ENCODE results near the gene ERBB4.
"Not testable (repeated sequence)": the region's sequence is repeated elsewhere in the genome, so short reads cannot be mapped to it uniquely, and the experiment has no call there.

ERBB4 gene

DNA sequence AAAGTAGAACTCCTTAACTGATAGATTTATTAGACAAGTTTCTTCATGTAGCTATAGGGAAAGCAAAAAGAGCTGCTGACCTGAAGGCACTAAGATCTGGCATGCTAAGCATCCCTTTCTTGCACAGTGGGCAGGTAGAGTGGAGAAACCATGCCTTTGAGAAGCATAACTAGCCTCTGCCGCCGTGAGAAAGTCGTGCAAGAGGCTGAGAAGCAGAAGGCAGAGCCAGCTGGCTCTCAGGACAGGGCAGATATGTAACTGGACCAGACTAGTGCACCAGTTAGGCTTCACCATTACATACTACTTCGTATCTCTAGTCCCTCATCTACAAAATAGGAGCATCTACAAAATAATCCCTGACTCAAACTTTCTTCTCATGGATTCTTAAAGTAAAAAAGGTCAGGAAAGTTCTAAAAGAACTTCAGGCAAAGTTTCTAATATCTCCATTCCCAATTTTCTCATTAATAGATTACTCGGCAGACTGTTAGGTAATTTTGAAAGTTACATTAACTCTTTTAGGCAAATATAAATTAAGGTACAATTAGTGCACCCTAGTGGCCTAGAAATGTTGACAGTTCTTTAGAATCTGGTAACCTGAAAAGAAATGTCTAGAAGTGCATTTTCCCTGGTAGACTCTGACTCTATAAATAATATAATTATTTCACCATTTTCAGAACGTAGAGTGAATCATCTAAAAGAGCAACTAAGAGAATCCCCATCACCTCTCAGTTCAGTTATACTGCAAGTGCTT, 10.3 kb downstream of the ERBB4 start:
- FAIRE-seq, result no peak

DNA sequence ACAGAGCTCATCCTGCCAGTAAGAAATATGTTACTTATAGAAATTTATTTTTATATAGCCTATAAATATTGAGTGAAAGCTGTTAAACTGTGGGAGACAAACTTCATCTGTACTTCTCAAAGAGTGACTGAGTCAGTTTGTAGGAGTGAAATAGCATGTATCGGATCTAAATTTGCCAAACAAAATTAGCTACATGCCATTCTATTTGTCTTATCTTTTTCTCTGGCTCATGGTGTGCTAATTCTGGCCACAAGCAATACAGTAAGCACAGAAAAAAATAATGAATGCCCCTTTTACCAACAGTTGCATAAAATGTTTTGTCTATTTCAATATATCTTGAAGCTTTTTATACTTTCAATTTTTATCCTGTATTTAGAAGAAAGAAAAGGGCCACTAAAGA, 12.5 kb downstream of the ERBB4 start:
- no peak for FAIRE-seq

DNA sequence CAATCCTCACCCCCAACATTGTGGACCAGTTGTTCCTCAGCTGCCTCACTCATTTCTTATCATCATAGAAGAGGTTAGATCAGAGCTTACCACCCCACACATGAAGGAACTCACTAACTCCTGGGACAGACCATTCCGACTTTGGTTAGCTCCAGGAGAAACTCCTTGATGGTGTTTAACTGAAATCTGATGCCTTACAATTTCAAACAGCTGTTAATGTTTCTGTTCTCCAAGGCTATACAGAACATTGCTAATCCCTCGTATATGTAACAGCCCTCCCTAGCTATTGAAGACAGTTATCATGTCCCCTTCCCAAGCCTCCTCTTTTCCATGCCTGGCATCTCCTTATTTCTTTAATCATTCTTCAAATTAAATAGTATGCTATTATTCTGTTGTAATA, 14.8 kb downstream of the ERBB4 start:
- FAIRE-seq, result no peak

DNA sequence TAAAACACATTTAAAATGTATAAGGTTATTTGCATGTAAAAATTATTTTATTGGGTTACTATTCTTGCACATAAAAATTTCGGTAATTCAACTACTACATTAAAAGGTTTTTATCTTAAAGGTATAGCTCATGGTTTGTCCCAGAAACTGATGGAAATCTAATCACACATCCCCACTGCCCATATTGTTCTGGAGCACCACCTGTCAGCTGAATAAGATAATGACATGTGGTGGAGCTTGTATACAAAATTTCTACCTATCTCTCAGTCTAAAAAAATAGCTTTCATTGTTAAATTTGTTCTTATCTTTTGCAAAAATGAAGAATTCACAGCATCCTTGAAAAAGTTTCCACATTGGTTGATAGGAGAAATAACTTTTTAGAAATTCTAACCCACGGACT, 18.3 kb downstream of the ERBB4 start:
- FAIRE-seq, result no peak

DNA sequence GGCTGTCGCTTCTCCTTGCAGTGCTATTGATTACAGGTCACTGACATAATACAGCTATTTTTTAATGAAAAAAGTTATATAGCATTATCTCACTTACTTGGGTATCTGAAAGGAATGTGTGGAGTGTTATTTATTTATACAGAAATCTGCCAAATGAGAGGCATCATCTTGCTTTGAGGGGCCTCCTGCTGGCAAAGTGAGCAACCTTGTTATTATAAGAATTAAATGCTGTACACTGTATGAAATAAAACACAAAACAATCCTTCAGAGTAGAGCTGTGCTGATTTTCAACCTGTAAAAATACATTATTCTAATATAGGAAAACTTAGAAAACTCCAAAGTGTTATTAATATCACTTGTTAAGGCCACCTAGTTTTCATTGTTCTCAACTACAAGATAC, 20.9 kb downstream of the ERBB4 start:
- FAIRE-seq, result no peak

- FAIRE-seq, result no peak
These were observed 33.0 kb downstream of the ERBB4 start for GRCh38 chr2:212505586-212505985.

- no peak for FAIRE-seq
These were observed 43.6 kb downstream of the ERBB4 start for GRCh38 chr2:212495046-212495445.

- no peak for FAIRE-seq
These were observed 44.1 kb downstream of the ERBB4 start for GRCh38 chr2:212494418-212495020.

GRCh38 chr2:212489719-212490346, 48.8 kb downstream of the ERBB4 start:
- FAIRE-seq, result no peak

- FAIRE-seq, result no peak
These were observed 50.0 kb downstream of the ERBB4 start for GRCh38 chr2:212488611-212489010.

DNA sequence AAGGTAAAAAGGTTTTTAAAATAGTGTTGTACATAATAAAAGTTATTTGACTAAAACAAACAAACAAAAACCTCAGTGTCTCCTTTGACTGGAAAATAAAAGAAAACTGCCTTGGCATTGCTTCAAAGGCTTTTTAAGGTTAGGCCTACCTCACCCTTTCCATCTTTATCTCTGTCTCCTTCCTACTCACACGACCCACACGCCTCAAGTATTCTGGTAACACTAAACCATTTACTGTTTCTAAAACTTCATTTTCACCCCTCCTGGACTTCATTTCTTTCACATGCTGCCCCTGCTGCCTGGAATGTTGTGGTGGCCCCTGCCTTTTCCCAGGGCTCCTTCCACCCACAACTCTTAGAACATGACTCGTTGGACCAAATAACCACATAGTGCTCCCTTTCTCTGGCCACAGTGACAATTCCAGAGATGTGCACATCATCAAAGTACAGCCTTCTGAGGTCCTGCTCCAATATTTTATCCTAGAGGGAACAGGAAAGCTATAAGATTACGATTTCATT, 54.0 kb downstream of the ERBB4 start:
- FAIRE-seq, result no peak

DNA sequence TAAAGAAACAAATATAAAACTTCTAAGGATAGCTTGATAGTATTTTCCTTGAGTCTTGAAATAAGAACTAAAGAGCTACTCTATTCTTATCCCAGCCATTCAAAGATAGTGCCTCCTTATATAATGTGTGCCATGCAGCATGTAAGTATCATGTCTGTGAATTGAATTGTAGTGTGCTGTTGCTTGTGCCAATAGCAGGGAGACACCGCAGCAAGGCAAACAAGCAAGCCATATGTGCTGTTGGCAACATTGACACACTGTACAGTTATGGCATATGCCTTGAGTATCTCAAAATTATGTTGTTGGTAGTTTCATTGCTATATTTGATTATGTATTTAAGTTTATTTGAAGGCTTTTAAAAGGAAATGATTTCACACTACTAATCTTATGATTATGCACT, 58.2 kb downstream of the ERBB4 start:
- FAIRE-seq, result no peak

DNA sequence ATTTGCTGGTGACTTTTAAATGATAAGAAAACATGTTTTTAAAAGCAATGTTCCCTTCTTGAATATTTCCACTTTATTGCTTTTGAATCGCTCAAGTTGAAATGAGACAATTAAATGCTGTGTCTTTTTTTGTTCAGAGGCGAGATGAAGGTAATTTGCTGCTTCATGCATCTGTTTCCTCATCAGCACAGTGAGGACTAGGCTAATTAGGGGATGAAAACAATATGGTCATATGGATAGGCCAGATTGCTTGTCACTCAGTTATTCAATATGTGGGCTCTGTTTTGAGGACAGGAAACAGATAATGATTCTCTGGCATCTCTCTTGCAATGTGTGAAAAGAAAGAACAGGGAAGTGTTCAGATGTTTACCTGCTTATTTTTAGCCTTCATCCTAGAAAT, 61.0 kb downstream of the ERBB4 start:
- FAIRE-seq, result no peak

DNA sequence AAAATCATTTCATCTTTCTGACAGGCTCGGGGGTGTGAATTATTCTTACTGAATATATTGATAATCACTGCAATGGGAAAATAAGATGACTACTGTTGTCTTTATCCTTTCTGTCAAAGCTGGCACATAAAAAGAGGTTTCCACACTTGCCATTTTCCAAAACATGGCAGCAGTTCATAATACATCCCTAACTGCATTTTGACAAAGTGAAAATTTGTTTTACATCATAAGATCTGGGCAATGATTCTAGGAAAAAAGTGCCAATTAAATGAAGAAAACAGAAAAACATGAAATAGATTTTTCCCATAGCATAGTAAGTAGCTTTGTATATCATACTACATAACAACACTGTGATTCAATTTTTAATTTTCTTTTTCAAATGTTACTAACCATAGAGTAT, 65.4 kb downstream of the ERBB4 start:
- FAIRE-seq, result no peak

- not testable (repeated sequence) for FAIRE-seq
These were observed 71.1 kb downstream of the ERBB4 start for GRCh38 chr2:212467551-212467950.

DNA sequence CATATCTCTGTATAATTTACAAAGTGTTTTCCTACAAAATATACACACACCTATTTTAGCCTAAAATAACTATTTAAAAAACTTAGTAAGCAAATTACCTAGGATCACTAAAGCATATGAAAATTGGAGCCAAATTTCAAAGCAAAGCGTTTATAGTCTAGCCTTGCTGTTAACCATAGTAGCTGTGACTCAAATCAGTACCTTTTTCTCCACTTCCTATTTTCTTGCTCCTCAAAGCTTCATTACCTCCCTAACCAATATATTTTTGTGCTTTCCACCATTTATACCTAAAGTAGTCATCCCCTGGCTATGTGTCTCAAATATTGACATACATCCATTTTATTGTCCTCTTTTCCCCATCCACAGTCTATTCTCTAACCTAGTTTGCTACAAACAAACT, 73.1 kb downstream of the ERBB4 start:
- FAIRE-seq, result no peak

DNA sequence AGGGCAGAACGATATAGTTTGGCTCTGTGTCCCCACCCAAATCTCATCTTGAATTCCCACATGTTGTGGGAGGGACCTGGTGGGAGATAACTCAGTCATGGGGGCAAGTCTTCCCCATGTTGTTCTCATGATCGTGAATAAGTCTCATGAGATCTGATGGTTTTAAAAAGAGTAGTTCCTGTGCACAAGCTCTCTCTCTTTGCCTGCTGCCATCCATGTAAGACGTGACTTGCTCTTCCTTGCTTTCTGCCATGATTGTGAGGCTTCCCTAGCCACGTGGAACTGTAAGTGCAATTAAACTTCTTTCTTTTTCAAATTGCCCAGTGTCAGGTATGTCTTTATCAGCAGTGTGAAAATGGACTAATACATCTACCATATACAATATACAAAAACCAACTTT, 76.9 kb downstream of the ERBB4 start:
- FAIRE-seq, result not testable (repeated sequence)

- FAIRE-seq, result no peak
These were observed 84.5 kb downstream of the ERBB4 start for GRCh38 chr2:212454149-212454548.

- FAIRE-seq, result no peak
These were observed 86.8 kb downstream of the ERBB4 start for GRCh38 chr2:212451786-212452231.

DNA sequence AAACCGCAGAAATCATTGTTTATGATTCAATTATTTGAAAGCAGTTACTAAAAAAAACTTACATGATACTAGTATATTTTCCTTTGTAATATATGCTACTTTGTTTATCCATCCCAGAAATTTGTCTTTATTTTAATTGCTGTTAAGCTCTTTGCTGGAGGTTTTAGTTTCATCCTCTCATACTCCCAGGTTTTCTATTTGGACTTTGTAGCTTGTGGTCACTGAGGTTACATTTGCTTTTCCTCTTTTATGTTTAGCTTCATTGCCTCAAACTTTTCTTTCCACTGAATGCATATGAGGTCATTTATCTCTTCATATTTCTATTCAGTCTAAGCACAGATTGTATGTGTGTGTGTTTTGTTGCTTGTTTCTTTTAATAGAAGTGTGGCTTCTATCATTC, 89.9 kb downstream of the ERBB4 start:
- FAIRE-seq, result no peak

DNA sequence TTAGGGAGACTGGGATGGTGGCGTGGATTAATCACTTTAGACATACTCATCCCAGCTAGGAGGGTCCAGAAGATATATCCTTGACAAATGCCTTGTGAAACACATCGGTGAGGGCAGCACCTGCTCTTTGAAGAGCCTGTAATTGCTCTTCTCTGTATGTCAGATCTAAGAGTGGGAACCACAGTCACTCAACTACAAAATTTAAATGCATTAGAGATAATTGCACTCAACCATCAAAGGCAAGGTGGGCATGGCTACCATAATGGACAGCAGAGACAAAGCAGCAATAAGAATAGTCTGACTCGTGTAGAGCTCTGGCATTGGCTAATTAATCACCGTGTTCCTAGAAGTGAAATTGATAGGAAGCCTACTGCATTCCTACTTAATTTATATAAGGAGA, 96.8 kb downstream of the ERBB4 start:
- FAIRE-seq, result no peak

DNA sequence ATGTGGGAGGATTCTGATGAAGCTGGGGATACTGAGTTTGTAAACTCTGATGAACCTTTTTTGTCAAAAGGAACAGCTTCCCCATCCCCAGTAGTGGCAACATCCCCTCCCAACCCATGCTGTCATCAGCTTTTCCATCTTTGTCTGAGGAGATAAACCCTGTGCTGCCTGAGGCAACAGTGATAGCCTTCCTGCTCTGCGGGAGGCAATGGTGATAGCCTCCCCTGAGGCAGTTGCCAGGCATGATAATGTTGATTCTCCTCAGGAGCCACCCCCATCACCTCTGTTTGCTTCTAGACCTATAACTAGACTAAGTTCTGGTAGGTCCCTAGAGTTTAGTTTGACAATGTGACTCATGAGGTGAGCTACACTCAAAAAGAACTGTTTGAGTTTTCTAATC, 97.5 kb downstream of the ERBB4 start:
- FAIRE-seq, result no peak

DNA sequence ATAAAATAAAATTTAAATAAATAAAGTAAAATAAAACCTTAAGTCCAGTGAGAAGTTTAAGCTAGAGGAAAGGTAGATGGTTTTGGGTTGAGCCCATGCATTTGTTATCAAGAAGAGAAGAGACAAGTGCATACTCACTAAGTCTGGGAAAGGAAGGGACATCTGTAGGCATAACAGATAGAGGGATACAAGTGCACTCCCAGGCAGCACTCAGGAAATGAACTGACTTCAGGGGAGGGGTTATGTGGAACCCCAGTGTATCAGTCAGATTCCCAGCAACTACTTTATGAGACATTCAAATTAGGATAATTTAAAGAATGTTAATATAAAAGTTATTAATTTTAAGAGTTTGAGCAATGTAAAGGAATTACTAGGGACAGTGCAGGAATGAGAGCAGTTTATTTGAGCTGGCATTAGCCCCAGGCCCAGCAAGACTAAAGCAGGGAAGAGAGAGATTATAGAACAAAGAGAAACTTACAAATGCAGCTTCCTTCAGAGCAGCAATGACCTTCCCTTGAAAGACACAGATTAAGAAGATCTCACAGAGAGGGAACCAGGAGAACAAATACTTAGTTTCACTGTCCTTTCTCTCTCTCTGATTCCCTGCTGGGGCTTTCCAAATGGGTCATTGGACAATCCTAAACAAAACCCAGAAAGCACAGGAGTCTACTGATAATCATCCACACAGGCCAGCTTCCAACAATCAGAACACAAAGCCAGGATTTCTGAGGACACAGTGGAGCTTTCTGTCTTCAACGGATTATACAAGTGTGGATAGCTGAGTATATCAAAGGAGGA, 109.7 kb downstream of the ERBB4 start:
- FAIRE-seq, result no peak

Measured in endometrium (tissue), 2 donors.